Keratinocyte (primary cell): ENCODE measurements around the gene PTGDS. TPM values are rescaled to one million over a fixed set of nuclear protein-coding genes. Genes with fewer than 3 reads are reported as not detected.

Experiments
- DNase-seq: peaks from one replicate; pipeline ENCODE4 v3.0.0-alpha.2; 2011; ENCODE audit warnings: low read depth, missing footprints, low spot score
- FAIRE-seq: peaks from 2 replicates; lab custom pipeline; 2011; peaks lifted over from hg19 to GRCh38; lab: Jason Lieb, UNC
- H2AFZ ChIP-seq: 2 replicates; pipeline ENCODE4 v1.6.0; 2012; ENCODE audit warnings: low read length, control low read depth, inconsistent platforms; ENCODE audit not compliant: control insufficient read depth
- H3K27ac ChIP-seq: 2 replicates; pipeline ENCODE4 v1.5.1; 2011; ENCODE audit warnings: low read length; ENCODE audit not compliant: control insufficient read depth, insufficient read depth
- H3K27me3 ChIP-seq: 3 replicates; pipeline ENCODE4 v1.6.0; 2011; ENCODE audit warnings: low read length; ENCODE audit not compliant: control insufficient read depth, insufficient read depth; ENCODE audit errors: extremely low read depth
- H3K36me3 ChIP-seq, 2 experiments: 2 replicates in 1 of 2; 3 replicates in 1 of 2; pipeline ENCODE4 v1.5.1; 2011; ENCODE audit warnings: low read length in 2 of 2, mild to moderate bottlenecking in 1 of 2; ENCODE audit not compliant: control insufficient read depth in 2 of 2, insufficient read depth in 2 of 2; ENCODE audit errors: extremely low read depth in 1 of 2
- H3K4me1 ChIP-seq: 3 replicates; pipeline ENCODE4 v1.5.1; 2011; ENCODE audit warnings: low read length; ENCODE audit not compliant: control insufficient read depth, insufficient read depth; ENCODE audit errors: extremely low read depth
- H3K4me2 ChIP-seq: 3 replicates; pipeline ENCODE4 v1.6.0; 2011; ENCODE audit warnings: low read depth, low read length; ENCODE audit not compliant: control insufficient read depth, insufficient read depth; ENCODE audit errors: extremely low read depth
- H3K4me3 ChIP-seq, 3 experiments: fragments of 200-600 bp in 1 of 3; sonication (generic) in 1 of 3; 2 replicates in 2 of 3; 3 replicates in 1 of 3; pipeline ENCODE4 v1.5.1; 2011 to 2016; ENCODE audit warnings: low read length in 3 of 3, mild to moderate bottlenecking in 3 of 3, control low read depth in 2 of 3, inconsistent platforms in 1 of 3, low read depth in 1 of 3, mixed read lengths in 1 of 3, mixed run types in 1 of 3, moderate library complexity in 1 of 3; ENCODE audit not compliant: control insufficient read depth in 2 of 3, insufficient read depth in 2 of 3; ENCODE audit errors: extremely low read depth in 1 of 3
- H3K79me2 ChIP-seq: 2 replicates; pipeline ENCODE4 v1.6.0; 2012; ENCODE audit warnings: low read length; ENCODE audit not compliant: control insufficient read depth, insufficient read depth
- H3K9ac ChIP-seq: 3 replicates; pipeline ENCODE4 v1.6.0; 2011; ENCODE audit warnings: low read length; ENCODE audit not compliant: control insufficient read depth, insufficient read depth; ENCODE audit errors: extremely low read depth
- H3K9me1 ChIP-seq: 3 replicates; pipeline ENCODE4 v1.6.0; 2011; ENCODE audit warnings: low read length; ENCODE audit not compliant: control insufficient read depth, insufficient read depth; ENCODE audit errors: extremely low read depth
- H3K9me3 ChIP-seq: 2 replicates; pipeline ENCODE4 v1.5.1; 2012; ENCODE audit warnings: low read depth, low read length; ENCODE audit not compliant: control insufficient read depth
- H4K20me1 ChIP-seq: 3 replicates; pipeline ENCODE4 v1.6.0; 2011; ENCODE audit warnings: low read length; ENCODE audit not compliant: control insufficient read depth, insufficient read depth; ENCODE audit errors: extremely low read depth
- CTCF ChIP-seq, 3 experiments: IDR thresholded peaks in 1 of 3; conservative IDR thresholded peaks in 1 of 3; optimal IDR thresholded peaks in 1 of 3; 2 replicates in 2 of 3; 3 replicates in 1 of 3; pipeline versions ENCODE3 to v1.5.1; 2011; ENCODE audit warnings: low read length in 3 of 3, mild to moderate bottlenecking in 3 of 3, moderate library complexity in 2 of 3, control low read depth in 1 of 3, inconsistent platforms in 1 of 3; ENCODE audit not compliant: insufficient read depth in 2 of 3; ENCODE audit errors: extremely low read depth in 1 of 3
- EZH2 ChIP-seq: IDR thresholded peaks from one replicate; pipeline ENCODE4 v1.6.1; 2012; ENCODE audit warnings: inconsistent platforms, mild to moderate bottlenecking, low read length, moderate library complexity
- dilution Hi-C: fragments of 300-500 bp; cut with MboI; formaldehyde crosslinking; loops from one replicate; pipeline ENCODE4 v1.7.0; 2020; ENCODE audit warnings: low sequenced_read_pairs; ENCODE audit not compliant: extremely low pct_ligation_motif_present
- polyA plus RNA-seq, 5 experiments: library from polyadenylated mRNA; depleted of rRNA in 3 of 5; stranded (reverse) in 3 of 5; stranded (forward) in 1 of 5; unstranded in 1 of 5; fragments of >200 nt; gene quantifications; 1 replicate in 1 of 5; 2 replicates in 3 of 5; 3 replicates in 1 of 5; pipeline versions ENCODE4 v1.2.1 to v1.2.3, GENCODE V29; 2011 to 2012; ENCODE audit warnings: missing spikeins in 2 of 5, low read depth in 1 of 5, low replicate concordance in 1 of 5

The PTGDS gene
- polyA plus RNA-seq, 1 donor (not counting 4 experiments of a cell fraction or from before 2014, with no cell fraction given), result not detected

- Histone ChIP-seq H3K4me3 (no peak overlapping the region), H4K20me1 (no peaks in the 10 kb centered on the region), H2AFZ (no peak overlapping the region), H3K27me3 (no peaks in the 10 kb centered on the region), H3K9me3 (no peaks in the 10 kb centered on the region), H3K9ac (no peak overlapping the region), H3K9me1 (no peaks in the 10 kb centered on the region), H3K36me3 (no peaks in the 10 kb centered on the region), H3K79me2 (no peaks in the 10 kb centered on the region), H3K4me2 (no peak overlapping the region), H3K27ac (no peak overlapping the region), H3K4me1 (no peaks in the 10 kb centered on the region)
- FAIRE-seq (no peak), DNase-seq (no peak)
- dilution Hi-C loops, result no loop called here
- TF ChIP-seq EZH2 (no peak), CTCF (optimal IDR thresholded peaks at IDR 0.05 in 1 of 3, IDR thresholded peaks at IDR 0.05 in 1 of 3, conservative IDR thresholded peaks at IDR 0.05 in 1 of 3; ENCODE audit: extremely low read depth in 1 of 3, insufficient read depth in 2 of 3, low read length in 3 of 3) (no peak)
Measured at GRCh38 chr9:137020771-137021567, 43.7 kb downstream of the PTGDS start.

GRCh38 chr9:137021568-137021978 lies 44.3 kb downstream of the PTGDS start:
- Histone ChIP-seq H3K27ac (no peak overlapping the region), H3K9ac (no peak overlapping the region), H4K20me1 (no peaks in the 10 kb centered on the region), H3K4me1 (no peaks in the 10 kb centered on the region), H3K36me3 (no peaks in the 10 kb centered on the region), H3K79me2 (no peaks in the 10 kb centered on the region), H3K27me3 (peaks cover 5% of the 10 kb centered on the region), H3K4me2 (no peak overlapping the region), H3K9me3 (no peaks in the 10 kb centered on the region), H3K4me3 (no peak overlapping the region), H3K9me1 (no peaks in the 10 kb centered on the region), H2AFZ (no peak overlapping the region)
- FAIRE-seq (no peak), DNase-seq (no peak)
- dilution Hi-C loops, result no loop called here
- TF ChIP-seq EZH2 (no peak), CTCF (optimal IDR thresholded peaks at IDR 0.05 in 1 of 3, IDR thresholded peaks at IDR 0.05 in 1 of 3, conservative IDR thresholded peaks at IDR 0.05 in 1 of 3; ENCODE audit: extremely low read depth in 1 of 3, insufficient read depth in 2 of 3, low read length in 3 of 3) (no peak)
